GM18873 (cell line): ENCODE measurements around the gene CLIP4.

Experiments used
- ATAC-seq: cut with Tn5 transposase; IDR thresholded peaks from one replicate; pipeline ENCODE4 v1.9.1; 2021; ENCODE audit warnings: mild to moderate bottlenecking, moderate library complexity, moderate number of reproducible peaks; ENCODE audit not compliant: unreplicated experiment, low FRiP score

The CLIP4 gene

DNA sequence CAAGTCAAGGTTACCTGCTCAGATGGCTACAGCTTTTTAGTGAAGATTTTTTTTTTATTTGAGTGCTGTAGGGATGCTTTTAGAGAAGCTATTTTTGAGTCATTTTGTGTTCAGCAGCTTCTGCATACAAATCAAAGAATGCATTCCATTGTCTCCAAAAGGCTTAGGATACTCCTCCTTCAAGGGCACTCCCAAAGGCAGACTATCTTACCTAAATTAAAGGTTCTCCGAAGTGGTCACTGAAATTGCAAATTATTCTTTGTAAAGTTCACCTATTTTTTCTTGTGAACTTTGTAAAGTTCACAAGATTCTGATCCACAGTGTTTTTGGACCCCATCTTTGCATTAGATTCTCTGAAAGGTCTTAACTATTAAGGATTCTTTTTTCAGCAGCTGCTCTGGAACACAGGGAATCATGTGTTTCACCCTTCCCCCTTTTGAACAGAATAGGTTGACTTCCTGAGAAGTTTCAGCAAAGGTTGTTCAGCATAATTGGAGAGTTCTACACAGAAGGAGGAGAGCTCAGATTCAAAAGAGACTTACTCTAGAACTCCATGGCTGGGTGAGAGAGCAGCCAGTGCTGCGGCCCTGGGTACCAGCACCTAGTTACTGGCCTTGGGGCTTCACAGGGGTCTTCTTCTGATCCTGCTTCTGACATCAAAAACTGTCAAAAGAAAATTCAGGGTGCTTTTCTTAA, 14.5 kb downstream of the CLIP4 start:
- no peak for ATAC-seq

DNA sequence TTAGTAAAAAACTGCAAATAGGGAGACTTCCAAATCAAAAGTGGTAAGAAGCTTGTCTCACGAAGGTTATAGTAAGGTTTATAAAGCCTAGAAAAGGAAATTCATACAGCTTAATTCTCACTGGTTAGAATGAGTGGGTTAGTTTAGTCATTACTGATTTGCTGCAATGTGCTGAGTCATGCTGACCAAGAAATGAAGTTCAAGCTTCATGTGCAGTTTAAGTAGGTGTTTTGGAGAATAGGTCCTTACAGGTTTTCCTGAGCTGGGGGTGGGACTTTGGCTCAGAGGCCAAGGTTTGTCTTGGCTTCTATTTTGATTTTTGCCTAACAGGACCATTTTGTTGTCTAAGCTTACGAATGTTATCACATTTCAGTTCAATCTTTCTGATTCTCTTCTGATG, 15.1 kb downstream of the CLIP4 start:
- ATAC-seq = no peak

DNA sequence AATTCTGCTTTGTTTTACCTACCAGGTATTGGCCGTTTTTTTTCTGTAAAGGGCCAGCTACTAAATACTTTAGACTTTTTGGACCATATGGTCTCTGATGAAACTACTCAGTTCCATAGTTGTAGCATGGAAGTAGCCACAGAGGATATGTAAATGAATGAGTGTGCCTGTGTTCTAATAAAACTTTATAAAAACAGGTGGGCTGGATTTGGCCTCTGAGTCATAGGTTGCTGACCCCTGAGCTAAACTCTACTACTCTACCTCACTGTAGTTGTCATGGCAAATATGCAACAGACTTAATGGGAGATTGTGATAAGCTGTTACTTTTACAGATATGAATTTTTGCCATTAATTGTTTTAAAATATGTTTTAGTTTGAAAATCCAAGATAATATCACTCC, 19.7 kb downstream of the CLIP4 start:
- no peak for ATAC-seq

DNA sequence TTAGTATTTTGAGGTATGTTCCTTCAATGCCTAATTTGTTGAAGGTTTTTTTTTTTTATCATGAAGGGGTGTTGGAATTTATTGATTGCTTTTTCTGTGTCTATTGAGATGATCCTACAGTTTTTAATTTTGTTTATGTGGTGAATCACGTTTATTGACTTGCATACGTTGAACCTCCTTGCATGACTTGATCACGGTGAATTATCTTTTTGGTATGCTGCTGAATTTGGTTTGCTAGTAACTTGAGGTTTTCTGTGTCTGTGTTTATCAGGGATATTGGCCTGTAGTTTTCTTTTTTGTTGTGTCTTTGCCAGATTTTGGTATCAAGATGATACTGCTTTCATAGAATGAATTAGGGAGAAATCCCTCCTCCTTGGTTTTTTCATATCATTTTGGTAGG, 23.9 kb downstream of the CLIP4 start:
- ATAC-seq = no peak

DNA sequence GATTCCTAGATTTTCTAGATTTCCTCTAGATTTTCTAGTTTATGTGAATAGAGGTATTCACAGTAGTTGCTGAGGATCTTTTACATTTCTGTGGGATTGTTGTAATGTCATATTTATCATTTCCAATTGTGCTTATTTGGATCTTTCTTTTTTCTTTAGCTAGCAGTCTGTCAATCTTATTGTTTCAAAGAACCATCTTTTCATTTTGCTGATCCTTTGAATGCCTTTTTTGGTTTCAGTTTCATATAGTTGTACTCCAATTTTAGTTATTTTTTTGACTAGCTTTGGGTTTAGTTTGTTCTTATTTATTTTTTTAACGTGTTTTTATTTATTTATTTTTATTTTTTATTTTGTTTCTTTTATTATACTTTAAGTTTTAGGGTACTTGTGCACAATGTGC, 24.5 kb downstream of the CLIP4 start:
- no peak for ATAC-seq

DNA sequence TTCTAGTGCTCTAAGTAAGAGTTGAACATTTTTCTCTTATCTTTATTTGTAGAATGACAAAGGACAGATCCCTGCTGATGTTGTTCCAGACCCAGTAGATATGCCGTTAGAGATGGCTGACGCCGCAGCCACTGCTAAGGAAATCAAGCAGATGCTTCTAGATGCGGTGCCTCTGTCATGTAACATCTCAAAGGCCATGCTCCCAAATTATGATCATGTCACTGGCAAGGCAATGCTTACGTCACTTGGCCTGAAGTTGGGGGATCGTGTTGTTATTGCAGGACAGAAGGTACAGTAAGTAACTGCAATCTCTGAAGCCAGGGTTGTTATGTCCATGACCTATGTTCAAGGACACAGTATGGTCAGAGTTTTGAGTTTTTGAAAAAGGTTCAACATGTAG, 28.4 kb downstream of the CLIP4 start:
- ATAC-seq = no peak

DNA sequence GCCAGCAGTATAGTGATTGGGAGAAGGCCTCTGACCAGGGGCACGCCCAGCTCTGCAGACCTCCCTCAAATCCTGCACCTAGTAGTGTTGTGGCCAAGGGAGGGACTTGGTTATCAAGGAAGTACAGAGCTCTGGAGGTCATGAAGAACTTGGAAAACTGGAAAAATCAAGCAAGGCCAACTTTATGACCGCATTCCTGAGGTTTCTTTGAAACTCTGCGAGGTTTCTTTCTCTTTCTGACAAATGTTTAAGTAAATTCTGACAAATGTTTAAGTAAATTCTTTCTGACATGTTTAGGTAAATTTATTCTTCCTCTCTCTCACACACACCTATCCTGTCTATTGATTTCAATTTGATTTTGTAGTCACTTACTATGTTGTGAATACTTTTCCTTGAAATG, 31.0 kb downstream of the CLIP4 start:
- no peak for ATAC-seq

DNA sequence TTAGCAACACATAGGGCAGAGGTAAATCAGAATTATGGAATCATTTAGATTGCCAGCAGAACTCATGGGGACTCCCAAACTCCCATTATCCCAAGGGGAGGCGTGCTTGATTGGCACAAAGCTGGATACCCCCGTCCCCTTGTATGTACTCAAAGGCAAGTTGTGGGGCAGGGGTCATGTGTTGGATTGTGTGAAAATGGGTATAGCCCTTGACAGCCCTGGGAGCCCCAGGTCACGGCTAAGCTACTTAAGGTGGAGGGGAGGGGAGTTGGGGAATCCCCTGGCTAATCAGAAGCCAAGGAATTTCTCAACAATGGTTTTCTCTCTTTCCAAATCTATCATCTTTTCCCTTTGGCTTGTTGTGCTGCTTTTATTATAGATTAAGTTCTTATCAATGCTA, 32.7 kb downstream of the CLIP4 start:
- no peak for ATAC-seq

DNA sequence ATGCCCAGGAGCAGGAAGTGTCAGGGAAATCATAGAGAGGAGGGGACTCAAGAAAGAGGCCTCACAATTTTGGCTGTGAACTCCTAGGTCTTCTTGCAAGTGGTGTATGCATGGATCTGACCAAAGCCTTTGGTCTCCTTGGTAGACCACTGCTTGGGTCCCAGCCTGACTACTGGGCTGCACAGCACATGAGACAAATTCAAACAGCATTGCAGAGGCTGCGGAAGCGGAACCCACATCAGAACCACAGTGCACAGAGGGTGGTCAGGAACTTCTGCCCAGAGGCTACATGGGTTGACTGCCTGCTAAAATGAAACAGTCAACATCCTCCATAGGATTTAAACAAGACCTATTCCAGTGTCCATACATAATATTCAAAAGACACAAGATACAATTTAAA, 39.4 kb downstream of the CLIP4 start:
- no peak for ATAC-seq

DNA sequence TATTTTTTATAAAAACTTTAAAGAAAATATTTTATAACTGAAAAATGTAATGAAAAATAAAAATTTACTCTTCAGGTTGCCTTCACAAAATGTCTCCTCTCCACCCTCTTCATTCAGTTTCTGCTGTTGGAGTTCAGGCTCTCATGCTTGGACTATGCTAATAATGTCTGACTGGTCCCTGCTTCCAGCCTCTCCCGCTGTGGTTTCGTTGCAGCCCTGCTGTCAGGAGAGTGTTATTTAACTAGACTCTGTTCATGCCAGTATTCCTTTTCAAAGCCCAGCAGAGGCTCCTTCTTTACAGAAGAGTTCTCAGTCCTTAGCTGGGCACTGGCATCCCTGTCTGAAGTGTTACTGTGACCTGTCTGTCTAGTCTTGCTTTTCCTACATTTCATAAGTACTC, 40.4 kb downstream of the CLIP4 start:
- no peak for ATAC-seq

DNA sequence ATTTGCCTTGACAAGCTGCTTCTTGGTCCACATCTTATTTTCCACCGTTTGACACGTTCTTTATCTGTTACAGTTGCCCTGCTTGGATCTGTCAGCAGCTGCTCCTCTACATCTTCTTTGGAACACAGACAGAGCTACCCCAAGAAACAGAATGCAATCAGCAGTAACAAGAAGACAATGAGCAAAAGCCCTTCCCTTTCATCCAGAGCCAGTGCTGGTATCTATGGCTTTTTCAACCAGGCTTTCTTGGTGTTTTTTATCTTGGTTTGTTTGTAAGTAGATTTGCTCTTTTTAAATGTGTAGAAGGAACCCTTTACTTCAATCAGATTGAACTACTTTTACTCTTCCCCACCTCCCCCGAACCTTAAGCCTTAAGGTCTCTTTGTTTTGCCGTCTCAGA, 41.9 kb downstream of the CLIP4 start:
- ATAC-seq = no peak

DNA sequence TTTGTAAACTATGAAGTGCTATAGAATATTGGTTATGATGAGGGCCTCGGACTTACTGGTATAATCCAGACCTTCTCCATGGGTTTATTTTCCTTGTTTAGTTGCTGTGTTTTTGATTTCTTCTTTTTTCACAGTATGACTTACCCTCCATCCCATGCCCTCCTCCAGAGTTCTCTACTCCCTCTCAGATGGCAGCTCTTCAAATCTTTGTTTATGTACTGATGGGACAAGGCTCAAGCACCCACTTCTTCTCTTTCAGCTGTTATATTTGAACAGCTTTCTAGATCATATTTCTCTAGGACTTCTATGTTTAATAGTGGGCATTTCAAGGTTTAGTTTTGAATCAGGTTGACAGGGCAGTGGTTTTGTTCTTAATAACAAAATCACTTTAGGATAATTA, 43.9 kb downstream of the CLIP4 start:
- ATAC-seq = no peak

DNA sequence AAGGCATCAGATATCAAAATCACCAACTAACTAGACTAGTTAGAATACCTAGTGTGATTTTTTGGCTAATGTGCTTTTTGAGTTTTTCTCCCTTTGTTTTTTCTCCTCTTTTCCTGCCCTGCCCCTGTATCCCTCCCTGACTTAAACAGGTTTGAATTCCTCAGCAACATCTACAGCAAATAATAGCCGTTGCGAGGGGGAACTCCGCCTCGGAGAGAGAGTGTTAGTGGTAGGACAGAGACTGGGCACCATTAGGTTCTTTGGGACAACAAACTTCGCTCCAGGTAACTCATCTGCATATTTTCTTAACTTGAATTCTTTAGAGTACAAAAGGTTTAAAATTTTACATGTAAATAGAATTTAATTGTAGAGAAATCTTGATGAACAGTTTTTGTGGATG, 45.0 kb downstream of the CLIP4 start:
- no peak for ATAC-seq

DNA sequence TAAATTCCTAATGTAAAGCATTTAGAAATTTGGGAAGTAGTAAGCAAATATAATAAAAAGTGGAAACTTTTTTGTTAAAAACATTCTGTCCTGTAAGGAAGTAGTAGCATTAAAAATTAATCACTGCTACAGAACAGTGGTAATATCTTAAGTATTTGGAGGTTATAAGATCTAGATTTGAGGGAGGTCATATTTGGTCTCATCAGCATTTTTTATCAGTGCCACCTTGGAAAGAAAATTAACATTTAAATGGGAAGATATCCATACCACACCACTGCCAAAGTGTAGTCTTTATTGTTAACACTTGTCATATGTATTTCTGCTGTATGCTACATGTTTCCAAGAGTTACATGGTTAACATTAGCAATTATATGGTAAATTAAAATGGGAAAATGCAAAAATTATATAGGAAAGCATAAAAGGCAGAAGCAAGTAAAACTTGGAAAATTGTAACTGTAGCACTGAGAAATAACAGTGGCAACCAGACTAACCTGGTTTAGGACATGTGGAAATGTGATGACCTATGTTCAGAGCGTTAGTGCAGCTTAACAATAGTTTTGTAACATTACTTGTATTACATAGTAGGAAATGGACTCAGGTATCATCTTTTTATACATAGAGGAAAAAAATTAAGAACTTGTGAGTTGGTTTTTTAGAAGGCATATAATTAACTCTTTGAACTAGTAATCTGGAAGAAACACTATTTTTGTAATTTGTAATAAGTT, 47.2 kb downstream of the CLIP4 start:
- no peak for ATAC-seq

DNA sequence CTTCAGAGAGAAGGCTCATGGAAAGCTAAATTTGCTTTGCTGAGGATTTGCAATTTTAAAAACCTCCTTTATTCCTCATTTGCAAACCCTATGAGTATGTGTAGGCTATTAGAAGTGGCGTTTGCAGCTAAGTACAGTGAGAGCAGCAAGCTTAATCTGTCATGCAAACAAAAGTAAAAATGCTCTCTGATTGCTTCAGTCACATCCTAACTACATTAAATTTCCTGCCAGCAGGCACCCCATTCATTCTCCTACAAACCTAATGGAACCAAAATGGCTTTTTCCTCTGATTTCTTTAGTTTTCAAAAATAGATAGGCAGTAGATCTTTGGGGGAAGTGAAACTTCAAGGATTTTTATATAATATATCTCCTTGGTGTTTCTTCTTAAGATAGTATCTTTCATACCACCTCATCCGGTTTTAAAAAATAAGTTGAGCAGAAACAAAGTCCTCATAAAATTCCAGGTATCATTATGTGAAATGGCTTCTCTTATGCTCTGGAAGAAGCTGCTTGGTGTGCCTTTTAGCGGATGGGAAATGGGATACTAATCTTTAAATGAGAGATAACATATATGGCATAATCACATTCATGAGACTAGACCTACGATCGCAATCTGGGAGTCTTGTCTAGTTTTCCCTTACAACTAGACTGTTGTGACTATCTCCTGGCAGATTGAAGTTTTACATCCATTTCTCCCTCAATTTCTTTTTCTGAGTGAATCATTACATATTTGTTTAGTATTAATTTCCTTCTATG, 49.1 kb downstream of the CLIP4 start:
- no peak for ATAC-seq

DNA sequence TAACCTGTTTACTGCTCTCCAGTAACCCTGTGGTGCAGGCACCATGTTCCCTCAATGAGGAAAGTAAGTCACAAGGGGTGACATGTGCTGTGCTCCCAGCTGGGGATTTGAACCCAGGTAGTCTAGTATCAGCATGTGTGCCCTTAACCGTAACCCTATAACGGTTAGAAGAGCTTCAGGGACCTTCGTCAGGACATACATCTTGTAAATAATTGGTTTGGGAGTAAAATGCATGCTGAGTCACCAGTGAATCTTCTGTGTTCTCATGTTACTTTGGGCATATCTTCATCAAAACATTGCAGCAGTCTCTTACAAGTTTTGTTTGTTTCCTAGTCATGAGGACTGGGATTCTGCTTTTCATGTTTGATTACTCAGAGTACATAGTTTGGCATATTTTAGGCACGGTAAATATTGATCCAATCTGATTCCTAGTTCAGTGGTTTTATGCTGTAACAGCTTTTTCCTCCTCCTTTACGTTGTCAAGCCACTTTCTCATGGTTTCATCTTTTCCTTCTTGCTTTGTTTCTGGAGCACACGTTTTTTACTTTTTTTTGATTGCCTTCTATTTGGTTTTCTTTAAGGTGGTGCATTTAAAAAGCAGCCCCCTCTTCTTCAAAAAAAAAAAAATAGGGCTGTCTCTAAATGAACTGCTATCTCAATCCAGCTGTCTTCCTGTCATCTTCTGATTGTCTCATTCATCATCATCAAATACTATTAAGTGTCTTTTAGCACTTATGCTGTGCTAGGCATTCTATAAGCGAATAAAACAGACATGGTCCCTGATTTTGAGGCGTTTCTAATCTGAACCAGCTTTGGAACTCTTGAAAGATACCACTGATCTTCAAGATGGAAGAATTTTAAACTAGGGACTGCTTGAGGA, 50.4 kb downstream of the CLIP4 start:
- no peak for ATAC-seq

DNA sequence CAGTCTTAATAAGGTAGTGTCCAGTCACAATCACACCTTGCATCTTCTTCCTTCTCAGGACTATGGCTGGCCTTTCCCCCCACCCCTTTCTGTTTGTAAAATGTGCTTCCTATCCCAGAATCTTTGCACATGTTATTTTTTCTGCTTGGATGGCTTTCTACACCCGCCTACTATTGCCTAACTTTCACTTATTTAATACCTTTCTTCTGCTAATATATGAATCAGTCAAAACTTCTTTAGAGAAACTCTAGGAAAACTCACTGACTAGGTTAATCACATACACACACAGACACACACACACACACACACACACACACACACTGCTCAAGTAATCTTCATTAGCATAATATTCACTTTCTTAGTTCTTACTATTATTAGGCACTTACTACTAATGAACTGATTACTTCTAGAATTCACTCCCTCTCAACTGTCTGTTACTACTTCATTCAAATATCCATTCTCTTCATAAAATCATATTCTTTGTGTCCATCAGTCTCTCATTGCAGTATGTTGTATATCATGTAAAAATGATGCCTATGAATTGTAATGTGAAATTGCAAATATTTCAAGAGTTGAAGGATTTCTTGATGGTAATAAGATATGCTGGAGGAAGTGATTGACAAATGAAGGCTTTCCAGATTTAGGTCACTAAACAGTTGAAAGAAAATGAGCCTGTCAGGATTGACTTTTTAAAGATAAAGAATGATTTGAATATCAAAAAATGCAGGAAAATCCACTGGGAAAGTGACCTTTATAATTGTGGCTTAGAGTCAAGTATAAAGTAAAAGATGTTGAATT, 51.2 kb downstream of the CLIP4 start:
- ATAC-seq = no peak

DNA sequence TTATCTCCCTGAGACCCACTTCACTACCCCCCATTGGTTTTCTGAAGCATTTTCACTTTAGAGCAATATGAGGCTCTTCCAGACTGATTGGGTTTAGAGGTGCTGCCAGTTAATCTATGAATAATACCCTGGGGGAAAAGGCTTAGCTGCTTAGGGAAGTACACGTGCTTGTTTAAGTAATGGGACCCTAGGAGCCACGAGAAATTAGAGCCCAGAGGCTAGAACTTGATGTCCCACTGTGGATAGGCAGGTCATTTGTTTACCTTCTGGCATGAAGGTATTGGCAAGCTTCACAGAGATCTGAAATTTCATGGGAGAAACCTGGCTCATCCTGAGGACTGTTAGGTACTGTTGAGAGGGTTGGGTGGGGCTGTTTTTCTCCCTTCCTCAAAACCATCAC, 59.7 kb downstream of the CLIP4 start:
- no peak for ATAC-seq

DNA sequence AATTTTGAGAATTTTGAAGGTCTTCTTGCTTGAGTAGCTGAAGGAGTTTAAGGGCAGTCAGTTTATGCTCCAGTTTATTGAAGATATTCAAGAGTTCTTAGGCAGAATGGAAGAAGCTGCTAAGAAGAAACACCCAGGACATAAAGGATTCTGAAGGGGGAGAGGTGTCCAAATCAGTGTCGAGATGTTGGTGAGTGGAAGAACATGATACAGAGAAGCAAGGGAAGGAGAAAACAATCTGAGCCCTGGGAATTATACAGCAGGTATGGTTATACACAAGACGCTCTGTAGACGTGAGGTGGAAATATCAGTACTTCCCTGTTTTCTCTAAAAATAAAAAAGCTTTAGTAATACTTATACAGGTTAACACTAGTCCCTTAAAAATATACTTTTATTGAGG, 60.1 kb downstream of the CLIP4 start:
- no peak for ATAC-seq

DNA sequence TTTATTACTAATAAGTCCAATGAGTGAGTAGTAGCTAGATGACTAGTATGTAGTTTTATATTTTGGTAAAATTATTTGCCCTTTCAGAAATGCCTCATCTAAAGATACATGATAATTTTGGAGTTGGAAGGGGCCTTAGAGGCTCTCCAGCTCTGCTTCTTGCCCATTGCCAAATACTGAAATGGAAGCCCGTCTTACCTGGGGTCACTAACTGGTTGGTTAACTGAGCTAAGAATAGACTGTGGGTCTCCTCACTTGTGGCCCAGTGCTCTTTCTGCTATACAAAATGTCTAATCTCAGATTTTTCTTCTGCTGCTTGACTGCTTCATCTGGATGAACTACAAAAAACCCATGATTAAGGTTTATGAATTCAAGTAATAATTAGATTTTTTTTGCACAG, 67.1 kb downstream of the CLIP4 start:
- no peak for ATAC-seq
